Measurements from ENCODE around the gene DOK1.

The DOK1 gene

GRCh38 chr2:74553892-74554819 is at the start of gene DOK1, which contains the start of gene LOXL3:
TSS of gene DOK1 (plus strand) at chr2:74554720. CDS start at chr2:74554755, 35 bp downstream.
TSS of gene LOXL3 (minus strand) at chr2:74553942. CDS start at chr2:74552634, 1,308 bp downstream.
- peak; percentile 80 for DNase-seq

GRCh38 chr2:74505448-74506246 is 48.9 kb upstream of the DOK1 start:
- DNase-seq, result no peak

- peak; percentile 99 for DNase-seq
These were observed 47.2 kb upstream of the DOK1 start, which contains the start of gene PCGF1 for GRCh38 chr2:74507145-74507925. TSS of gene PCGF1 (minus strand) at chr2:74507695. CDS start at chr2:74507668, 27 bp downstream.

DNA sequence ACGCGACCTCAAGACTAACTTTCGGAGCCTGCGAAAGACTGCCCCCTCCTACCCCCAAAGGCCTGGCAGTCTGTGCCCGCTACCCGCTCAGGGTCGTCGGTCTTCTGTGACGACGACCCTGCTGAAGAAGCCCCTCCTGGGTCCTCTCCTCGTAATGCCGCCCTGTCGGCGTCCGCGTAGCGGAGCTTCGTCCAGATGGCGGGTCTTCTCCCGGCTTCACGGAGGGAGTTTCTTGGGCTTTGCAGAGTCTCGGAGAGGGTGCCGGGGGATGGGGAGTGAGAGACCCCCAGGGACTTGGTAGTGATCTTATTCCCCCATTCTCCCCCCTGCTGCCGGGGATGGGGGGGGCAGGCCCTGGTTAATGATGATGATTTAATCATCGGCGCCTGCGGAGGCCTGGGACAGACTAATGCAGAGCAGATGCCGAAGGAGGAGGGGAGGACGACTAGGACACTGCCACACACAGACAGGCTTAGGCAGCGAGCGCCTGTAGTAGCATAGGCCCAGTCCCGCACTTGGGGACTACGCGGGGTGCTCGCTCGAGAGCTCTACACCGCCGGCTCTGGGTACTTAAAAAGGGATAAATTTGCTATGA is 46.5 kb upstream of the DOK1 start:
- DNase-seq, result no peak

- DNase-seq, result no peak
These were observed 44.2 kb upstream of the DOK1 start for GRCh38 chr2:74510272-74510671.

DNA sequence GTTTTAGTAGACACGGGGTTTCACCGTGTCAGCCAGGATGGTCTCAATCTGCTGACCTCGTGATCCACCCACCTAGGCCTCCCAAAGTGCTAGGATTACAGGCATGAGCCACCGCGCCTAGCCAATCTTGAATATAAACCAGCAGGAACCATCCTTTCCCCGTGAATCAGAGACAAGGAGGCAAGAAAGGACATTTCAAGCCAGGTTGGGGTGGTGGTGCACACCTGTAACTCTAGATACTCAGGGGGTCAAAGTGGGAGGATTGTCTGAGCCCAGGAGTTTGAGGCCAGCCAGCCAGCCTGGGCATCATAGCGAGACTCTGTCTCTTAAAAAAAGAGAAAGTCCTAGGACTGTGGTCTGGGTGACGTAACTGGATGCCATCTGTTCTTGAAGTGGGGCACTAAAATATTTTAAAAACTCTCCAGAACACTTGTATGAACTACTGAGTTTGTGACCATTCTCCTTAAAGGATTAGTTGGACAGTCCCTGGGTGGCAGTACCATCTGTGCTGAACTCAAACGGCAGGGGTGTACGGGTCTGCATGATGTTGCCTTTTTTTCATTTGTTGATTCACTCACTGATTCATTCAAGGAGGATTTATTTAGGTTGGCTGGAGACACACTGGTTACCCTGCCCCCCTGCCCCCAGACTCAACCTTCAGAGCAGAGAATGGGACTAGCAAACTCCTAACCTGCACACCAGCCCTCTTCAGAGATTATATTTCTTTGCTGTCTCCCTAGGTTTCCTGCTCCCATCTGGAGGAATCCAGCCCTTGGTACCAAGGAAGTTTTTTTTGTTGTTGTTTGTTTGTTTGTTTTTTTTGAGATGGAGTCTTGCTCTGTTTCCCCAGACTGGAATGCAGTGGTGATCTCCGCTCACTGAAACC is 43.2 kb upstream of the DOK1 start:
- no peak for DNase-seq

GRCh38 chr2:74512744-74513604 is 41.5 kb upstream of the DOK1 start:
- no peak for DNase-seq

DNA sequence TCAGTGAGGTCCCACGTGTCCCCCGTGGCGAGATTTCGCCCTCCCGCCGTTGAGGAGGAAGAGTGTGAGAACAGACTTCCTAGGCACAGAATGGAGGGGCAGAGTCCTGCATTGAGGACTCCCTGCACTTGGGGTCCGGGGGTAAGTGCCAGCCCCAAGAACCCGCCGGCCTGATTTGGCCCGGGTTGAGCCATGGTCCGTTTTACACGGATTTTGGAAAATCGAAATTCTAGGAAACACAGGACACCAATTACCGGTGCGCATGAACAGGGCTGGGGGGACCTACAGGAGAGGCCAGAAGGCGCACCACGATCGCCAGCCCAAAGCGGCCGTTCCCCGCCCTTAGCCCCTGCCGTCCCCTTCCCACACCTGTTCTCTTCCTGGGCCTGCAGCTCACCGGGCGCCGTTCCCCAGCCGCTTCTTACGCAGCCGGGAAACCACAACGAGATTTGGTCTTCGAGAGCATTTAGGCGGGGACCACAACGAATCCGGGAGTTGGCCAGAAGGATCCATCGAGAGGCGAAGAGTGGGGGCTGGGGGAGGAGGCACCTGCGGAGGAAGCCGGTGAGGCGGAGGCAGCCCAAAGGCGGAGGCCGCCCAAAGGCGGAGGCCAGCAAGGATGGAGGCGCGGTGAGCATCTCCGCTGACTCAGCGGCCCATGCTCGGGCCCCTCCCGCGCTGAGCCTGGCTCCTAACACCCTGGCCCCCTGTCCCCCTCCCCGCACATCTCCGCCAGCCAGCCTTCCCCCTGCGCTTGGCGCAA is 40.7 kb upstream of the DOK1 start:
- DNase-seq, result no peak

DNA sequence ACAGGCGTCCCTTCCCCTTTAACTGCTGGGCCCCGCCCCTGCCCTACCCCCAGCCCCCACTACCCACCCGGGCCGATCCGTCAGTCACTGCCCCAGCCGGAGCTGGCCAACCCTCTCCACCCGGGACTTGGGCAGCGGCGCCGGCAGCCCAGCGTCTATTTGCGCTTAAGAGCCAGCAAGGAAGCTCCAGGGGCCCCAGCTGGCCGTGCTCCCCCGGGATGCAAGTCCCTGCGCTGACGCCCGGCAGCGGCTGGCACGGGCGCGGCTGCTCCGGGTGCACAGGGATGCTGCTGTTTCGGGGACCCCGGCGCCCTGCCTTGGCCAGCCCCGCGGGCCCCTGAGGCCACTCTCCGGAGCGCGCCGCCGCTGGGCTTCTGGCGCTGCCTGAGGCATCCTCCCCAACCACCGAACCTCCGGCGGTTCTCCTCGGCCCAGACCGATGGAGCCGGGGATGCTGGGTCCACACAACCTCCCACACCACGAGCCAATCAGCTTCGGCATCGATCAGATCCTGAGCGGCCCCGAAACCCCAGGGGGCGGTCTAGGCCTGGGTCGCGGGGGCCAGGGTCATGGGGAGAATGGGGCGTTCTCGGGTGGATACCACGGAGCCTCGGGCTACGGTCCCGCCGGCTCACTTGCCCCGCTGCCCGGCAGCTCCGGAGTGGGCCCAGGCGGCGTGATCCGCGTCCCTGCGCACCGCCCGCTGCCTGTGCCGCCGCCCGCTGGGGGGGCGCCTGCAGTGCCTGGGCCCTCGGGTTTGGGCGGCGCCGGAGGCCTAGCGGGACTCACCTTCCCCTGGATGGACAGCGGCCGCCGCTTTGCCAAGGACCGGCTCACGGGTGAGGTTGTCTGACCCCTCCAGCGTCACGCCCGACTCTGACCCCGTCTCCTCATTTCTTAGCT is 39.9 kb upstream of the DOK1 start, which contains the start of gene TLX2:
TSS of gene TLX2 (plus strand) at position 83 of the 903 bp plus-strand sequence. CDS start at position 440, 357 bp downstream.
- no peak for DNase-seq

DNA sequence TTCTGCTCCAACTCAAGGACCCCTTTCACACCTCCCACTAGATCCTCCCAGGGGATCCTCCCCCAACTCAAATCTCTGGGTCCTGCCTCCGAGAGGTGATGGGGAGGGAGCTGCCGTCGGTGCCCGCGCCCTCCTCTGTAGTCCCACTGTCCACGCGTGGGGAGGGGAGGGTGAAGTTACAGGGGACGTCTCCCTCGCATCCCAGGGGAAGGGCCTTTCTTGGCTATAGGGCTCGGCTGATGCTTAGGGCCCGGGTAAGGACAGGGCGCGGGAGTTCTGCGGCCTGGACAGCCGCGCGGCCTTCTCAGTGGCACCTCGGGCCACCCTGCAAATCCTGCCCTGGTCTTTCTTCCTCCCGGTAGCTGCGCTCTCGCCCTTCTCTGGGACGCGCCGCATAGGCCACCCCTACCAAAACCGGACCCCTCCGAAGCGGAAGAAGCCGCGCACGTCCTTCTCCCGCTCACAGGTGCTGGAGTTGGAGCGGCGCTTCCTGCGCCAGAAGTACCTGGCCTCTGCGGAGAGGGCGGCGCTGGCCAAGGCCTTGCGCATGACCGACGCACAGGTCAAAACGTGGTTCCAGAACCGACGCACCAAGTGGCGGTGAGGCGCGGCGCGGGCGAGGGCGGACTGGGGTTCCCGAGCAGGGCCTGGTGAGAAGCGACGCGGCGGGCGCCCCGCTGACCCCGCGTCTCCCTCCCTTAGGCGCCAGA is 39.1 kb upstream of the DOK1 start:
- no peak for DNase-seq

DNA sequence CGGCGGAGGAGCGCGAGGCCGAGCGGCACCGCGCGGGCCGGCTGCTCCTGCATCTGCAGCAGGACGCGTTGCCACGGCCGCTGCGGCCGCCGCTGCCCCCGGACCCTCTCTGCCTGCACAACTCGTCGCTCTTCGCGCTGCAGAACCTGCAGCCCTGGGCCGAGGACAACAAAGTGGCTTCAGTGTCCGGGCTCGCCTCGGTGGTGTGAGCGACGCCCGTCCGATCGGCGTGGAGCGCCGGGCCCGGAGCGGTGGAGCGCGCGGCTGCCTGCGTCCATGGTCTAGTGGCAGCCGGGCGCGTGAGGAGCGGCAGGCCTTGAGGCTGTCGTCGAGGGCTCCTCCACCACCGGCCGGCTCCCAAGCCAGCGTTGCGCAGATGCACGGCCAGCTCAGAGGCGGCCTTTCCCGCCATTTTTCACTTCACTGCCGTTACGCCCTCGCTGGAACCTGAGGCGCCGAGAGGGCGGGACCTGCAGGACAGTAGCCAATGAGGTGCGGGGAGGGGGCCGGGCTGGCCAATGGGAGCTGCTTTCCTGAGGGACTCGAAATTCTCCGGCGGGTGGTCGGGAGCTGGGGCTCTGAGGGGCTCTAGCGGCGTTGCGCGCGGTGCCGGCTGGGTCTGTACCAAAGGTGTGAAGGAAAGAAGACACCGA is 38.4 kb upstream of the DOK1 start:
- peak; percentile 74 for DNase-seq

DNA sequence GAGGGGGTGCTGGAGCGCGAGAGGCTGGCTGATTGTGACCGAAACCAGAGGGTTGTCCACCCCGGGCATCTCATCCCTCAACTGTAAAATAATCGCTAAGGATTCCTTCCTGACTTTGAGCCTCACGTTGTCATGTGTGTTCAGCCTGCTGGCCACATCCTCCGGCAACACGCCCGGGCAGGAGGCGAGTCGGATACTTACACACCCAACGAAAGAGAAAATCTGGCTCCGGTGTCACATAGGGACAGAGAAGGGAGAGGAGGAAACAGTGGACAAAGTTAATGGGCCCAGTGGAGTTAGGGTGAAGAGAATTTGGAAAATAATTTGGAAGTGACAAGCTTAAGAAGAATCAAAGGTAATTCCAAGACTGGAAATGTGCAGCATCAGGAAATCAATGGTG is 37.9 kb upstream of the DOK1 start:
- DNase-seq, result no peak

DNA sequence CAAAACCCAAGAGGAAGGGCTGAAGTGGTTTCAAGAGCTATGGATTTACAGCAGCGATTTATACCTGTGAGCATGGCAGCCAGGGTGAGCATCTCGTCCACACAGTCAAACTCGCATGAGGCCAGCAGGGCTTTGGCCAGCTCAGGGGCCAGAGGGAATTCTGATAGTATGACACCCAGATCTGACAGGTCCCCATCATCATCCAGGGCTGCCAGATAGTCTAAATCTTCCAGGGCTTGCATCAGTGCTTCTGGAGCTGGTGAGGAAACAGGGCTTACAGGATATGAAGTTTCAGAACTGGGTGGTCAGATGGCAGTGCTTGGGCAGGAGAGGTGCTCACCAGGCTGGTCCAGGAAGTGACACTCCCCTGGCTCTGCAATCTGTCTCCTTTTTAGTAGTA is 32.0 kb upstream of the DOK1 start:
- DNase-seq, result no peak

GRCh38 chr2:74524005-74524404 is 30.5 kb upstream of the DOK1 start:
- DNase-seq, result no peak

DNA sequence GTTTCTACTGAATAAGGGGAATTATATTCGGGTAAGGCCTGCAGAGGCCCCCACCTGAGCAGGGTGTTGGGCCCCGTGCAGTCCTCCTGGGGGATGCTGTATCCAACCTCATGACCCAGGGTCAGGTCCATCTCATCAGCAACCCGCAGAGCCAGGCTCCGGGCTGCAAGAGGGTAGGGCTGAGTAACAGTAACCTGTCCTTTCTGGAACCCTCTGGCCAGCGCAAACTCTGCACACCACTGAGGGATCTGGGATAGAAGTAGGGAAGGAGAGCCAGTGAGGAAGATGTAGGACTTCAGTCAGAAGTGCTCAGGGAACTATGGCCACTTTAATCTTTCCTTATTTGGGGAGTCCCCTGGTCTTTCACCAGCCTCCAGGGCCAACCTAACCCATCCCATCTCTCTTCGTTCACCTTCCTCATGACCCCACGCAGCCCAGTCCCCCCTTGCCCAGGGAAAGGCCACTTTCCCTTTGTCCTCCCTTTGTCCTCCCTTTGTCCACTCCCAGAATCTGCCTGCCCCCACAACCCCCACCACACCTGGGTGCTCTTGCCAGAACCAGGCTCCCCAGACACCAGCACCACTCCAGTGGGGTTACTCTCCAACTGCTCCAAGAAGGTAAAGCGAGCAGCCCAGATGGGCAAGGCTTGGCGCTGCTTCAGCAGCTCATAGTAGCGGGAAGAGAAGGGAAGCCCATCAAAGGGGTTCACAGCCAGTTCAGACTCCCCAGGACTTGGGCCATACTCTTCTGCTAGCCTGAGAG is 29.4 kb upstream of the DOK1 start:
- no peak for DNase-seq

Measured in activated CD4-positive, CD25-positive, alpha-beta regulatory T cell treated with anti-CD3 and anti-CD28 coated beads, Interleukin-2, amount 50 U/mL, for 72 hours (primary cell).